HG03103 (cell line): Measurements from ENCODE around the gene RPS8.
"Not testable (repeated sequence)": the region's sequence is repeated elsewhere in the genome, so short reads cannot be mapped to it uniquely, and the experiment has no call there.

ENCODE experiments used
- ATAC-seq: cut with Tn5 transposase; IDR thresholded peaks from one replicate; pipeline ENCODE4 v1.9.1; 2021; ENCODE audit warnings: low read depth; ENCODE audit not compliant: unreplicated experiment

RPS8 gene

DNA sequence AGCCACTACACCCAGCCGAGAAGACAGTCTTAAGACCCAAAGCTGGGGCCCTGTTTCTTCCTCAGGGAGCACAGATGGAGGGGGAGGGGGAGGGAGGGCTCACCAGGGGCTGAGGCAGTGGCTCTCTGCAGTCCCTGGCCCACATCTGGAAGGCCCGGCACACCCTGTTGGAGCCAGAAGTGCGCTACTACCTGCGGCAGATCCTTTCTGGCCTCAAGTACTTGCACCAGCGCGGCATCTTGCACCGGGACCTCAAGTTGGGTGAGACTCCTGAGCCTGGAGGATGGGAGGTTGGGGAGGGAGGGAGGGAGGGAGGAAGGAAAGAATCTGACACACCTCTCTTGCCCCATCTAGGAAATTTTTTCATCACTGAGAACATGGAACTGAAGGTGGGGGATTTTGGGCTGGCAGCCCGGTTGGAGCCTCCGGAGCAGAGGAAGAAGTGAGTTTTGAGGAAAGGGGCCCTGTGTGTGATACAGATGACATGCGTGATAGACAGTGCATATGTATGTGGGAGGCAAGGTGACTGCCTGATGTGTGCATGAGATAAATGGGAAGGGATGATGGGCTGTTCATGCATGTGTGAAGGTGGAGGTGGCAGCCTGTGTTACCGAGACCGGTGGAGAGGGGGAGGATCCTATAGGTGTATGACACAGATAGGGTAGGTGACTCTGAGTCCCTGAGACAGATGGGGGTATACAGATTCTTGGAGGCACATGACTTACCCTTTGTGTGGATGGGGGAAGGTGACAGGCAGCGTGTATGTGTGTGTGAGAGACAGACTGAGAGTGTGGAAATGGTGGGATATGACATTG lies 26.4 kb downstream of the RPS8 start:
- ATAC-seq = no peak

DNA sequence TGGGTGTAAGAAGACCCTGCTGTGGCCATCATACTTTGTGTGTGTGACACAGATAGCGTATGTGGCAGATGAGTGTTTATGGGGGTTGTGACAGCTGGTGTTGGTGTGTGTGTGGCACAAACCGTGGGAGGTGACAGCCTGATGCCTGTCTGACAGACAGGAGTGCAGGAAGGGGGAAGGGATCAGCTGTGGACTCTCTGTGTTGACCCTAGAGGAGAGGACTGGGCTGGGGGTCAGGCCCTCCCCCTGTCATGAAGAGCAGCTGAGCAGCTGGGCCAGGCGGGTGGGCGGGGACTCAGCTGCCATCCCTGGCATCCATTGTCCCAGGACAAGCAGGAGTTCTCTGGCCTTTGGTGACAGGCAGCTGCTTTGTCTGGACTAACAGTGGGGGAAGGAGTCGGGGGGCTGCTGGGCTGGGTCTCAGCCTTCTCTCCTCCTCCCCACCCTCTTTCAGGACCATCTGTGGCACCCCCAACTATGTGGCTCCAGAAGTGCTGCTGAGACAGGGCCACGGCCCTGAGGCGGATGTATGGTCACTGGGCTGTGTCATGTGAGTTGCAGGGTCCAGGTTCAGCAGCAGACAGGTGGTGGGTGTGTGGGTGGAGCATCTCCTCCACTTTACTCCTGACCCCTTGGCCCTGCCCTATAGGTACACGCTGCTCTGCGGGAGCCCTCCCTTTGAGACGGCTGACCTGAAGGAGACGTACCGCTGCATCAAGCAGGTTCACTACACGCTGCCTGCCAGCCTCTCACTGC lies 27.1 kb downstream of the RPS8 start:
- no peak for ATAC-seq

DNA sequence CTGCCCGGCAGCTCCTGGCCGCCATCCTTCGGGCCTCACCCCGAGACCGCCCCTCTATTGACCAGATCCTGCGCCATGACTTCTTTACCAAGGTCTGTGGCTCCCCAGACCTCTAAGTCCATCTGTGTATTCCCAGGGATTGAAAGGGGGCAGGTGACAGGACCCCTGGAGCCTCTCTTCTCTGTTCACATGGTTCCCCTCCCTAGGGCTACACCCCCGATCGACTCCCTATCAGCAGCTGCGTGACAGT lies 27.6 kb downstream of the RPS8 start:
- no peak for ATAC-seq

DNA sequence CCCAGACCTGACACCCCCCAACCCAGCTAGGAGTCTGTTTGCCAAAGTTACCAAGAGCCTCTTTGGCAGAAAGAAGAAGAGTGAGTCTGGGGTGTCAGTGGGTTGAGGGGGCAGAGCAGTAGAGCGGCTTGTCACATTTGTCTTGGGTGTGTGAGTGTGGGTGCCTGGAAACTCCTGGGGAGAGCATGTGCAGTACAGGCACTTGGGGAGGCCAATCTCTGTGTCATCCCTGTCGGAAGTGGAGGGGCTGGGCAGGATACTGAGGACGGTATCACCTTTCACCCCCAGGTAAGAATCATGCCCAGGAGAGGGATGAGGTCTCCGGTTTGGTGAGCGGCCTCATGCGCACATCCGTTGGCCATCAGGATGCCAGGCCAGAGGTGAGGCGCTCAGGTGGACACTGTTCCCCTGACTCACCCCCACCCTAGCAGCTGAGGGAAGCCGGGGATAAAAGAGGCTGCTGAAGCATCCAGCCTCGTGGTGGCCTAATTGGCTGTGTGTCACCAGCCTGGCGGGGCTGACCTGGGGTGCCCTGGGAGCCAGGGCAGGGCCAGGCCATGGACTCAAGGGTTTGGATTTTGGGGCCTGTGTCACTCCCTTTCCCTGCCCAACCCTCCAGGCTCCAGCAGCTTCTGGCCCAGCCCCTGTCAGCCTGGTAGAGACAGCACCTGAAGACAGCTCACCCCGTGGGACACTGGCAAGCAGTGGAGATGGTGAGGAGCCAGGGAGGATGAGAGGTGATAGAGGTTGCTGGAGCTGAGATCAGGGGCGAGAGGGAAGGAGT lies 28.2 kb downstream of the RPS8 start:
- no peak for ATAC-seq

DNA sequence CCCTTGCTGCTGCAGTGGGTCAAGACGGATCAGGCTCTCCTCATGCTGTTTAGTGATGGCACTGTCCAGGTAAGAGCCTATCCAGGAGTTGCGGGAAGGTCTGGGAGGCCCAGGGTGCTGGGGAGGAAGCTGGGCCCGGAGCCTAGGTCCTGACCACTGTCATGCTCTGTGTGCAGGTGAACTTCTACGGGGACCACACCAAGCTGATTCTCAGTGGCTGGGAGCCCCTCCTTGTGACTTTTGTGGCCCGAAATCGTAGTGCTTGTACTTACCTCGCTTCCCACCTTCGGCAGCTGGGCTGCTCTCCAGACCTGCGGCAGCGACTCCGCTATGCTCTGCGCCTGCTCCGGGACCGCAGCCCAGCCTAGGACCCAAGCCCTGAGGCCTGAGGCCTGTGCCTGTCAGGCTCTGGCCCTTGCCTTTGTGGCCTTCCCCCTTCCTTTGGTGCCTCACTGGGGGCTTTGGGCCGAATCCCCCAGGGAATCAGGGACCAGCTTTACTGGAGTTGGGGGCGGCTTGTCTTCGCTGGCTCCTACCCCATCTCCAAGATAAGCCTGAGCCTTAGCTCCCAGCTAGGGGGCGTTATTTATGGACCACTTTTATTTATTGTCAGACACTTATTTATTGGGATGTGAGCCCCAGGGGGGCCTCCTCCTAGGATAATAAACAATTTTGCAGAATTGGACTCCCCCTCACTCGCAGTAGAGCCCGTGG lies 30.1 kb downstream of the RPS8 start:
- ATAC-seq = no peak

DNA sequence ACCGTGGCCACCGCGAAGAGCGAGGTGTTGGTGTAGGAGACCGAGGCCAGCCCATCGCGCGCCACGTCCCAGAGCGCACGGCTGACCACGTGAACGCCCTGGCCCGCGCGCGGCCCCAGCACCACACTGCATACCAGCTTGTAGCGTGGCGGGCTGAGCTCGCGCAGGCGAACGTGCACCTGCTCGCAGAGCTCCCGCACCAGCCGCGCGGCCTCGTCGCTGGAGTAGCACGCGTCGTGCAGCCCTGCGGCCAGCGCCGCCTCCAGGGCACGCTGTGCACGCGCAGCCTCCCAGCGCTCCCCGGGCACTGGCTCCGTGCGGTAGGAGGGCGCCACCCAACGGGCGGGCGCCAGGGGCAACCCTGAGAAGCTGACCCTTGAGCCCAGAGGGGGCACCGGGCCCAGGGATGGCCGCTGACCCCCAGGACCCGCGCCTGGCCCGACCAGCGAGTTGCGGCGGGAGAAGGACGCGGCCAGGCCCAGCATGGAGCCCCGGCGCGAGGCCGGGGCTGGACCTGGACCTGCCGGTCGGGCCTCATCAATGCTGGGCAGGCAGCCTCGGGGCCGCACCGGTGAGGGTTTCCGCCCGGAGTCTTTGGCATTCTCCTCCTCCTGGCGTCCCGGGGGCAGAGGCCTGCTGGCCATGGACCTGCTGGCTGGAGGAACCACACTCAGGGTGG lies 30.8 kb downstream of the RPS8 start:
- no peak for ATAC-seq

DNA sequence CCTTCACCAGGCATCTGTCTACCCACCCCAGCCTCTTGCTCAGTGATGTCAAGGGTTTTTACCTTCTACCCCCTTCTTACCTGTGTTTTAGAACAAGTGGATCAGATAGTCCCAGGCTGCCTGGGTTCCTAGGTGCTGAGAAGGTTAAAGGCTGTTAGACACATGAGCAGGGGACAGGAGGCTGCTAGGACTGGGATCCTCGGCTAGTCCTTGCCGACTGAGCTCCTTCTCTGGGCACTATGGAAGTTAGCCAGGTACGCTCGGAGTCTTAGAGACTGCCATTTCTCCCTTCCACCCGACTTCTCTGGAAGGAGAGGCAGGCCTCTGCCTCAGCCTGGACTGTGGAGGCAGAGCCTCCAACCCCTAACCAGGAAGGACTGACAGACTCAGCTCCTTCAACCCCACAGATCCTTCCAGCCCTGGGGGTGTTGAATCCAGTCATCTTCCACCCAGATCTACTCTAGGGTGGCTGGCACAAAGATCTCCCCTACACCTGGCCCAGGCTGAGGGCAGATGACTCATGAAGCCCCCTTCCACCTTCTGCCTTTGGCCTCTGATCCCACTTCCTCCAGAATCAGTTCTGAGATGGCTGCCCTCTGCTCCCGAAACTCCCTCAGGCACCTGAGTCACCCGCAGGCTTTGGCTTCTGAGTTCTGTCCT lies 31.5 kb downstream of the RPS8 start, which contains the start of gene DYNLT4:
Gene DYNLT4, minus strand, starts transcription at position 648 of the 660 bp plus-strand sequence. CDS start 683 bp downstream, outside the sequence.
- no peak for ATAC-seq

DNA sequence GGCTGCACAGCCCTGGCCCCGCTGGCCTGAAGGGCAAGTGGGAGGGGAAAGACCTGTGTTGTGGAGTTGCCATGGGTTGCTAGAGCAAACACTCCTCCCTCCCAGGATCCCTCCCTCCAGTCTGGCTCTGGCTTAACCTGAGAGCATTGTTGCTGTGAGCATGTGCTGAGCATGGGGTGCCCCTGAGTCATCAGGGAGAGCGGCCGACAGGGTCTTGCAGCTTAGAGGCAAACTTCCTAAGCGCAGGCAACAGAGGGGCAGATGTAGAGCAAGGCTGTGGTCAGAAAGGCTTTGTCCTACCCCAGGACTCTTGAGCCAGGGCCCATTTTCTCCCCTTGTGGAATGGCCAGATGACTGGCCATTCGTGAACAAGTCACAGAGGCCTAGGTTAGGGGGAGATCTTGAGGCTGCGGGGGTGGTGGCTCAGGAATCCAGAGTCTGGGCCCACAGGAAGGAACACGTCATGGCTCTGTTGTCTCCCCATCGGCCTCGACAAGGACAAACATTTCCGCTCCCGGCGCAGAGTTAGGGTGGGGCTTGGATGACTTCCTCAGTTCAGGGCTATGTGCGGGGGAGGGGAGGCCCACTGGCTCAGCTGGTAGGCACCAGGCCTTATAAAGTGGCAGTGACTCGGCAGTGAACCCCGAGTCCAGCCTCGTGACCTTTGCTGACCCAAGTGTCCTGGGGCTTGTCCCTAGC lies 32.2 kb downstream of the RPS8 start:
- ATAC-seq = peak; percentile 34

DNA sequence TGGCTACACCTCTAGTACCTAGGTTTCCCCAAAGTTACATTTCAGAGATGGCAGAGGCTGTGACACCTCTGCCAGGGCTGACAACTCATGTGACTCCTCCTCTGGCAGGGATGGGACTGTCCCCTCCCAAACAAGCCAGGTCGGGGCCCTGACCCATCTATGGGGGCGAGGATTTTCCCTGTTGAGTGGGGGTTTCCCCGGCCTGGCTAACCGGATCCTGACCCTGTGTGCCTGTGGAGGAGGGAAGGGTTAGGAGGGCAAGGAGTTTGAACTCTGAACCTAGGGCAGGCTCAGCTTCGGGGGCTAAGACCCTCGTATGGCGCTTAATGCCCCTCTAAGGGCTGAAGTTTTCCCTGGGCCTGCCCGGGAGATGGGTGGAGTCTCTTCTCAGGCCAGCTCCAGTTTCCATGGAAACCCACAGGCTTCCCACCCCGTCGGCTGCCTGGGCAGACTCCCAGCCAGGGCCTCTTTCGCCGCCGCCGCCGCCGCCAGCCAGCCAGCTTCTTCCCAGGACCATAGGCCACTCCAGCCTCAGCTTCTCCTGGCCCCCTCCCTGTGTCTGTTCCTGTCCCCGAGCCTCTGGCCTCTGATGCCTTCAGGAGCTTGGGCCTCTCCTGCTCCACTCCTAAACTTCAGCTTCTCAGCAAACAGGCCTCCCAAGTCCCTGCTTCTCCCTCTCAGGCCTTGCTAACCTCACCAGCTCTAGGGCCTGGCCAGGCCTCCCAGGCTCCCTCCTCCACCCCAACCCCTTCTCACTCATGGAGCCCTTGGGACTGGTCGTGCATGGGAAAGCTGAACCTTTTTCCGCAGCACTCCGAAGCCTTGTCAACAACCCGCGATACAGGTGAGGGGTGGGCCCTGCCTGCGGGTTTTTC lies 33.0 kb downstream of the RPS8 start, which contains the start of gene BTBD19:
Gene BTBD19, plus strand, starts transcription at position 461 of the 875 bp plus-strand sequence. Its CDS starts 298 bp downstream, at position 759.
- peak; percentile 20 for ATAC-seq

DNA sequence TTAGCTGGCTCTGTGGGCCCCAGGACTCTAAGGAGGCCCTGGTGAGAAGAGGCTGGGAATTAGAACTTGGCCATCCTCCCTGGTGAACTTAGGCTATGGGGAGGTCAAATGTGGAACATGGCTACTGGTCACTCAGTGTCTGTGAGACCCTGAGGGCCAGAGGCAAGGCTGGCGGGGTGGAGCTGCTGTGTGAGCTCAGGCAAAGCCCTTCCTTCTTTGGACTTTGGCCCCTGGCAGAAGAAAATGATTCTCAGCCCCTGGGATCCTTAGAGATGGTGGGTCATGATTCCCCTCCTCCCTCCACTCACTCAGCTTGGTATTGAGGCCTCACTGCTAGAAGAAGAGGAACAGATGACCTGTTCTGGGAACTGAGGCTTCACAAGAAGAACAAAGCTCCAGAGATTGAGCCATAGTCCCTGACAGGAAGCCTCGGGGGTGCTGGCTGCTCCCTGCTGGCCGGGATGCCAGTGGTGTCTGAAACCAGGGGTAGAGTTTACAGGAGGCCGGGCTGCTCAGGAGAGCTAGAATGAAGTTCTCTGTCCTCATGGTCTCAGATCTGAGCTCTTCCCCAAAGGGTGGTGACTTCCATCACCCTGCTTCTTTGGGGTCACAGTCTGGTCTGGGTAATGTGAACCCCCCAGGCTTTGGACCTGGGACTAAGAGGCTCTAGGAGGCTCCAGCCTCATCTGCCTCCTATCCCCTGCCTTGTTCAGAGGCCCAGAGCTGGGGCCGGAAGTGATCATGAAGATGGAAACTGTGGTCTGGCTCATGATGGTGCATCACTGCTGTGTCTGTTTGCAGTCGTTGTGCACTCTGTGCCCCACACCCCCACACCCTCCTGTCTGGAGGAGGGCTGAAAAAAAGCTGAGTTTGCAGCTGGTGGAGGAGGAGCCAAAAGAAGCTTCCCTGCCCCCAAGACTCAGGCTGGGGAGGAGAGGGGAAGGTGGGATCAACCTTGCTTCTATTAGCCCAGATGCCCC lies 33.9 kb downstream of the RPS8 start:
- peak; percentile 51 for ATAC-seq

DNA sequence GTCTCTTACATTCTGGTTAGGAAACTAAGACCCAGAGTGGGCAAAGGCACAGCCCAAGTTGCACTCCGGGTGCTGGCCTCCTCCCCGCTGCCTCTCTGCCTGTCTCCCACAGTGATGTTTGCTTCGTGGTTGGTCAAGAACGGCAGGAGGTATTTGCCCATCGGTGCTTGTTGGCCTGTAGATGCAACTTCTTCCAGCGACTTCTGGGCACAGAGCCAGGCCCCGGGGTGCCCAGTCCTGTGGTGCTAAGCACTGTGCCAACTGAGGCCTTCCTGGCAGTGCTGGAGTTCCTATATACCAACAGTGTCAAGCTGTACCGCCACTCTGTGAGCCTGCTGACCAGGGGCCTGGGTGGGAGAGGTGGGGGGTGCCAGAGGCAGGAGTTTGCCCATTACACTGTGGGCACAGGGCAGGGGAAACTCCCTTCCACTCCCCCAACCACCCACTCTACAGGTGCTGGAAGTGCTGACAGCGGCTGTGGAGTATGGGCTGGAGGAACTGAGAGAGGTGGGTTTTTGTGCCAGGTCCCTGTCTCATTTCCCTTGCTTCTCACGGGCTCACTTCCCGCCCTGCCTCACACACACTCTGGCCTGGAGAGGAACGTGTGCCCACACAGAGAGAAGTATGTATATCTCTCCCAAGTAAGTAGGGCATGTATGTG lies 34.9 kb downstream of the RPS8 start:
- no peak for ATAC-seq

DNA sequence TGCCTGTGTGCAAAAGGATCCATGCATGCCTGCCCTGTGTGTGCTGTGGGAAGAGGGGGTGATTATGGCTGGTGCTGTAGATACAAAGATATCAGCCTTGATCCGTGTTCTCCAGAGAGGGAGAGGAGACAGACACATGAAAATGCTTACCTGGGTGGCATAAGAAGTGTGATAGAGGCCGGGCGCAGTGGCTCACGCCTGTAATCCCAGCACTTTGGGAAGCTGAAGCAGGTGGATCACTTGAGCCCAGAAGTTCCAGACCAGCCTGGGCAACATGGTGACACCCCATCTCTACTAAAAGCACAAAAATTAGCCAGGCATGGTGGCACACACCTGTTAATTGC lies 35.4 kb downstream of the RPS8 start:
- not testable (repeated sequence) for ATAC-seq

DNA sequence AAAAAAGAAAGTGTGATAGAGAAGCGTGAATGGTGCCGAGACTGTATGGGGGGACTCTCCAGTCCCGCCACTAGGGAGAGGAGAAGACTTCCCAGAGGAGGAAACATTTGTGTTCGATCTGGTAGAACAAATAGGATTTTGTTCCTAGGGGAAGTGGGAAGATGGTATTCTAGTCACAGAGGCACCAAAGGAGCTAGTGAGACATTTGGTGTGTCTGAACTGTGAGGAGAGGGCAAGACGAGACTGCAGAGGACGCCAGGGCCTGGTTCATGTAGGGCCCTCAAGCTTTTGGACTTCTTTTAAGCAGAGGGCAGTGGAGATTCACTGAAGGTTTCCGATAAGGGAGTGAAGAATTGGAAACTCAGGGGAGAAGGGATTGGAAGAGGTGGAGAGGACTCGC lies 35.9 kb downstream of the RPS8 start:
- ATAC-seq = no peak

DNA sequence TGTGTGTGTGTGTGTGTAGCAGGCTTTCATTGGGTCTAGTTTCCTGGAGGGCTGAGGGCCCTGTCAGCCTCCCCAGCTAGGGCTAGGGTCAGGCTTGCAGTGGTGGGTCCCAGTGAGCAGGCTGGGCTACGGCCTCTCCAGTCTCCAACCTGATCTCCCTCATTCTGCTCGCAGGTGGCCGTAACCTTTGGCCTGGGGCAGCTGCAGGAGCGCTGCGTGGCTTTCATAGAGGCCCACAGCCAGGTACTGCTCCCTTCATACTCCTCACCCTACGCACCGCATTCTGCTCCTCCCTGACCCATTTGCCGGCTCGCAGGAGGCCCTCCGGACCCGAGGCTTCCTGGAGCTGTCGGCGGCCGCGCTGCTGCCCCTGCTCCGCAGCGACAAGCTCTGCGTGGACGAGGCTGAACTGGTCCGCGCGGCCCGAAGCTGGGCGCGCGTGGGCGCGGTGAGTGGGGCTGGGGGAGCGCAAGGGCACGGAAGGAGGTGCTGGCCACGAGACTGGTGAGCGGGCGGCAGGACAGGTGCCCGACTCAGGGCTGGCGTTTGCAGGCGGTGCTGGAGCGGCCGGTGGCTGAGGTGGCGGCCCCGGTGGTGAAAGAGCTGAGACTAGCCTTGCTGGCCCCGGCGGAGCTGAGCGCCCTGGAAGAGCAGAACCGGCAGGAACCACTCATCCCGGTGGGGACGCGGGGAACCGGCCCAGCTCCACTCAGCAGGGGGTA lies 37.6 kb downstream of the RPS8 start:
- ATAC-seq = no peak

DNA sequence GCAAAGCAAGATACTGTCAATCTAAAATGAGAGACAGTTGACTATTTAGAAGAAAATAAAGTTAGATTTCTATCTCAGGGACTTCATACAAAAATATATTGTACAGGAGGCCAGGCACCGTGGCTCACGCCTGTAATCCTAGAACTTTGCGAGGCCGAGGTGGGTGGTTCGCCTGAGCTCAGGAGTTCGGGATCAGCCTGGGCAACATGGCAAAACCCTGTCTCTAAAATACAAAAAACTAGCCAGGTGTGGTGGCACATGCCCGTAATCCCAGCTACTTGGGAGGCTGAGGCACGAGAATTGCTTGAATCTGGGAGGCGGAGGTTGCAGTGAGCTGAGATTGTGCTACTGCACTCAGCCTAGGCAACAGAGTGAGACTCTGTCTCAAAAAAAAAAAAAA lies 40.6 kb downstream of the RPS8 start:
- ATAC-seq = not testable (repeated sequence)

DNA sequence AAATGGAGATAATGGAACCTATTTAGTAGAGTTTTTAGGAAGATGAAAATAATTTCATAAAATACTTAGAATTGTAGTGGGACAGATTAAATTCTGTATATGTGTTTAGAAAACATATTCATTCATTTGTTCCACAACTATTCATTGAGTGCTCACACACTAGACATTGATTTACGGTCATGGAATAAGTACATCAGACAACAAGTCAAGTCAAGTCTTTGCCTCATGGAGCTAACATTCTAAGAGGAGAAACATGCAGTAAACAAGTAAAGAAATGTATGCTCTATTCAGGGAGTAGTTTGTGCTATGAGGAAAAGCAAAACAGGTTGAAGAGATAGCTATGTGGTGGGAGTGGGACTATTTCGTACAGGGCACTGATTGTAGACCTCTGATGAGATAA lies 42.0 kb downstream of the RPS8 start:
- no peak for ATAC-seq
